ENCODE results near the gene IBSP.

Gene IBSP

GRCh38 chr4:87799301-87800113 is at the start of gene IBSP:
Gene IBSP, plus strand, starts transcription at chr4:87799554. Its CDS starts 2,808 bp downstream, at chr4:87802362.
- DNase-seq (ENCODE audit: low read depth in 2 of 2) = no peak

GRCh38 chr4:87749883-87750282 is 49.5 kb upstream of the IBSP start:
- no peak for DNase-seq (ENCODE audit: low read depth in 2 of 2)

DNA sequence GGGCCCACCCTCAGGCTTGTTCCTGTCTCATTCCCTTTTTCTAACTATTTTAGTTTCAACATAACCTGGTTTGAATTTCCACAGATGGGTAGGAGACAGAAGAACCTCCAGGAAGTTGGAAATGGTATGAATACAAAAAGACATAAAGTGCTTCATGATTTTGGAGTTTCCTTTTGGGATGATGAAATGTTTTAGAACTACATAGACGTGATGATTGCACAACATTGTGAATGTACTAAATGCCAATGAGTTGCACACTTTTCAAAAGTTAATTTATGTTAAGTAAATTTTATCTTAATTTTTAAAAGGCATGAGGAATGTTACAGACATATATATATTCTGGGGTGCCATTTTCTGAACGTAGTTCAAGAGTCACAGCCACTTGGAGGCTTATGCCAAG is 41.1 kb upstream of the IBSP start:
- DNase-seq (ENCODE audit: low read depth in 2 of 2) = no peak

DNA sequence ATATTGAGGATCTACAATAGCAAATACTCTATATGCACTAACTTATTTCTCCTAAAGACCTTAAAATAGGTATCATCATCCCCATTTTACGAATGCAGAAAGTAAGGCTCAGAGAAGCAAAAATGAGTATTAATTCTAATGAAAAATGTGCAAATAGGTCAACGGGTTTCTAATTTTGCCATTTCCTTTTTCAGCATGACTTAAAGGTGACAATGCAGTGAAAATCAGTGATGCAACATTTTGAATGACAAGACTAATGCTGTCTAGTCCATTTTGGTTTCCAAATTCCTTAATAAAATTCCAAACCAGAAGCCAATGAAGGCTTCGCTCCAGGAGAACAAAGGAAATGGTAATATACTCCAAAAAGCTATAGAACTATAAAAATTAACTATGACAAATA is 37.0 kb upstream of the IBSP start:
- no peak for DNase-seq (ENCODE audit: low read depth in 2 of 2)

- DNase-seq (ENCODE audit: low read depth in 2 of 2) = no peak
Observed at GRCh38 chr4:87781569-87781968, 17.8 kb upstream of the IBSP start.

DNA sequence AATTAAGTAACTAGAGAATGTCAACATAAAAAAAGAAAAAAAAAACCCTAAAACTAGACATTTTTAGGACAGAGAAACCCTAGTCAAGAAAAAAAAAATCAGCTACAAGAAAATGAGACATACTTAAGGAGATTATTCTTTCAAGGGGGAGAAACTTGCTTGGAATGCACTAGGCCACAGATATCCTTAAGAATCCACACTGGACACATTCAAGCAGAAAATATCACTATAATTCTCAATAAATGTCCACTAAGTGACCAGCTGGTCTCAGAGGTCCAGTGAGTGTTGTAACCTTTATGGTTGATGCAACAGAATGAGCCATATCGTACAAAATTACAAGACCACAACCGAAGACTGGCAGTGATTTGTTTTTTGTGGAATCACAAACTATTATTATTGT is 15.6 kb upstream of the IBSP start:
- DNase-seq (ENCODE audit: low read depth in 2 of 2) = no peak

DNA sequence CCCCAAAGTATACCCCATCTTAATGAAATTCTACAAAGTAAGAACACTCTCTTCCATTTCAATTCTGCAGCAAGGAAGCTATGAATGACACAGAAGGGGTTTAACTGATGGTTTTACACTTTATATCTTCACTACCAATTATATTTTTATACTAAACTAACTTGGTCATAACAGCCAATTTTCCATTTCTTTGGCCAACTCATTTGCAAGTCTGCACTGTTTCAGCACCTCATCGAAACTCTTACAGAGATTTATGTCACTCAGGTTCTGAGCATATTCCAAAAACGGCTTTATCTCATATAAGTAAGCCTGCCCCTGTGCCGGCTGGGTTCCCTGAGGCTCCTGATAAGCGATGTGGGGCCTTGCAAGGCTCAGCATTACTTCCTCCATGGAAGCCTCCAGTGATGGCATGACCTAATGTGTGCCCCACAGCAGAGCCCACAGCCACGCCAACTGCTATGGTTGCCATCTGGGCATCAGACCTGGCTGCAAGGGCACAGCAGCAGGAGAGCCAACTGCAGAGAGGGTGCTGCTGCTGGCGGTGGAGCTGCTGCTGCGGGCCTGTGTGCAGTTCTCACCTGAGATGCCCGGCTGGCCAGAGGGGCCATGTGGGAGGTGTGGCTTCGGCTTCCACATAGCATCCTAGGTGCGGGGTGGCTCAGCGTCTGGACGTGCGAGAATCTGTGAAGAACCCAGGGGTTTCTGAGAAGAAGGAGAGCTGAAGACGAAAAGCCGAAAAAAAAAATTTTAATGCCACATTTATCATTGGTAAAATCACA is 13.4 kb upstream of the IBSP start:
- no peak for DNase-seq (ENCODE audit: low read depth in 2 of 2)

DNA sequence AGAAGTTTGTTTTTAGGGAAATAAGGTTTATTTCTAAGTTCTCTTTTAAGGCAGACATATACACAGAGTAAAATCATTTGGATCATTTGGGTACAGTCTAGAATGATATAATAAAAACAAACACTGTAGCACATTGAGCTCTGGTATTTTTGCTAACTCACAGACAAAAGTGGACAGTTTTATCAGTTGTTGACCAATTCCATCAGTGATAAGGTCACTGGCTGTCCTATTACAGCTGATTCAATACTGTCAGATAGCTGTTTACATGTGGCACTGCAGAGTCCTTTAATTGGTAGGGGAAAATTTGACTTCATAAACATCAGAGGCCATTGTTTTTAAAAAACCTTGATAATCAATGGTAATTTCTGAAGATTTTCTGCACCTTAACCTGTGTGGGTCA is 3.5 kb downstream of the IBSP start:
- DNase-seq (ENCODE audit: low read depth in 2 of 2) = no peak

DNA sequence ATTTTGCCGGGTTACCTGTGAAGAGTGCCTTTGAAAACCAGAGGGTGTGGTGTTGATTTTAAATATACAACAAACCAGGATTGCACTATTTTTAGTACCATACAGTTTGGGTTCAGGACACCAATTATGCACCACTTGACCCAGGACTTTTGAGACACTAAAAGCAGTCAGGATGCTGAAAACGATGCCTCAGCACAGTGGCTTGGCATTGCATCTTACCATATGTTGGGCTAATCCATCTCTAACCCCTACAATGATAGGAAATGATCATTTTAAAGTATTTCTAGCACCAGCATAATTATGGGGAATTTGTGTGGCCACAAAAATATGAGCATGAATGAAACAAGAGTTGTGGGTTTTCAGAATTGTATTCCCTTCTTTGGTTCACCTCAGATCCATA is 4.1 kb downstream of the IBSP start:
- DNase-seq (ENCODE audit: low read depth in 2 of 2) = no peak

GRCh38 chr4:87804871-87805270 is 5.5 kb downstream of the IBSP start:
- DNase-seq (ENCODE audit: low read depth in 2 of 2) = no peak

DNA sequence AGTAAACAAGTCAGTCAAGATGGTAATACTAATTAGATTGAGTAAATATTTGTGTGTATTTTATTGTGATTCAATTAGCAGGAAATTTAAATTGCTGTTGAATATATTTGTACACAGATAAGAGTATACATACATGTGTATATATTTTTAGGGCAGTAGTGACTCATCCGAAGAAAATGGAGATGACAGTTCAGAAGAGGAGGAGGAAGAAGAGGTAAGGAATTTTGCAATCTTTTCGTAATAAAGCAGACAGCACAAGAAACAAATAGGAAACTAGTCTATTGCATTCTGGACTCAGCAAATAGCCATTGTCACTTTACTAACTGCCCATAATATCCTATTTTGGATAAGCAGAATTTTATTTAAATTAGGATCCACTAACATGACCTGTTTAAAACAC is 6.6 kb downstream of the IBSP start:
- DNase-seq (ENCODE audit: low read depth in 2 of 2) = no peak

DNA sequence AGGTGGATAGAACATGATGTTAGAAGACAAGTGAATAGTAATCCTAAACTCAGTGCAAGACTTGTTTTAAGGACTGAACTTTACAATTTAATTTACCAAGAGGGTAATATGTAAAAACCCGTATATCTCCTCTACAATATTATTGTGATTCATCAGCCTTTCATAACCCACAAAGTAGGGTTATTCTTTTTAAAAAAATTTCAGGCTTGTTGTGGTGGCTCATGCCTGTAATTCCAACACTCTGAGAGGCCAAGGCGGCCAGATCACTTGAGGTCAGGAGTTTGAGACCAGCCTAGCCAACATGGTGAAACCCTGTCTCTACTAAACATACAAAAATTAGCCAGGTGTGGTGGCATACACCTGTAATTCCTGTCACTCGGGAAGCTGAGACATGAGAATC is 7.2 kb downstream of the IBSP start:
- no peak for DNase-seq (ENCODE audit: low read depth in 2 of 2)

DNA sequence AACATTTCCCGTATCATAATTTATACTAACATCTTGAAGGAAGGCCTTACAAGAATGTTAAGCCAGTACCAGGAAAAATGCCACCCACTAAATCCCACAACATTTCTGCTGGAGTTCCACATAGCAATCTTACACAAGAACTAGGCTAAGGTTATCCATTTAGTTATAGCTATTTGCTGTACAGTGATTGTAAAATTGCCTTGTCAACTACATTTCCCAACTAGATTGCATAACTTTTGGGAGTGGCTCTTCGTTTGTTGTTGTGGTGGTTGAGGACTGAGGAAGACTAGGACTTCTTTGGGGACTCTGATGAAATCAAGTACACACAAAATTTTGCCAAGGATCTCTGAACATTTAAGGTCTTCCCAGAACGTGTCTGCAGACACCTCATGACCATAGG is 8.0 kb downstream of the IBSP start:
- no peak for DNase-seq (ENCODE audit: low read depth in 2 of 2)

- no peak for DNase-seq (ENCODE audit: low read depth in 2 of 2)
Observed at GRCh38 chr4:87811977-87812376, 12.6 kb downstream of the IBSP start.

DNA sequence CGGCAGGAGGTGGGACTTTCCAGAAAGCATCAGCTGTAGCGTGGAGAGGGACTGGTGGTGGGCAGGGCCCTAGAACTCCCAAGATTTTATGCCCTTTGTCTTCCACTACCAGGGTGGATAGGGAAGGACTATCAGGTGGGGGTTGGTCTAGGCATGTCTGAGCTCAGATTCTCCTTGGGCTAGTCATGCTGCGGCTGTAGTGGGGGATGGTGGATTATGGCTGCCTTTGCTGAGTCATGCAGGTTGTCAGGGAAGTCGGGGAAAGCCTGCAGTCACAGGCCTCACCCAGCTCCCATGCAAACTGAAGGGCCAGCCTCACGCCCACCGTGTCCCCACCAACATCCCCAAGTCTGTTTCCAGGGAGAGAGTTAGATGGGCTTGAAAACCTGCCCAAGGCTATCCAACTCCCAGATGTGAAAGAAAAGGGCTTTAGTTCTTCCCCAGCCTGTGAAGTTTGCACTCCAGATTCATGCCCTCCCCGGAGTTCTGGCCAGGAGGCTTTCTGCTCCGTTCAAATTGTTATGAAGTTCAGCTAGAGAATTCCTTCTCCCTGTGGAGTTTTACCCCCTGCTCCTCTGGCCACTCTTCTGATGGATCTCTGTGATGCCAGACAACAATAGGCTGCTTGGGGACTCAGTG is 20.0 kb downstream of the IBSP start:
- no peak for DNase-seq (ENCODE audit: low read depth in 2 of 2)

- DNase-seq (ENCODE audit: low read depth in 2 of 2) = no peak
Observed at GRCh38 chr4:87823200-87823599, 23.8 kb downstream of the IBSP start.

GRCh38 chr4:87823724-87824123 is 24.4 kb downstream of the IBSP start:
- no peak for DNase-seq (ENCODE audit: low read depth in 2 of 2)

- DNase-seq (ENCODE audit: low read depth in 2 of 2) = no peak
Observed at GRCh38 chr4:87824352-87824751, 25.0 kb downstream of the IBSP start.

- DNase-seq (ENCODE audit: low read depth in 2 of 2) = no peak
Observed at GRCh38 chr4:87832669-87833068, 33.3 kb downstream of the IBSP start, which contains the start of gene MEPE. Gene MEPE, plus strand, starts transcription at chr4:87832969. Its CDS starts 1,746 bp downstream, at chr4:87834715.

DNA sequence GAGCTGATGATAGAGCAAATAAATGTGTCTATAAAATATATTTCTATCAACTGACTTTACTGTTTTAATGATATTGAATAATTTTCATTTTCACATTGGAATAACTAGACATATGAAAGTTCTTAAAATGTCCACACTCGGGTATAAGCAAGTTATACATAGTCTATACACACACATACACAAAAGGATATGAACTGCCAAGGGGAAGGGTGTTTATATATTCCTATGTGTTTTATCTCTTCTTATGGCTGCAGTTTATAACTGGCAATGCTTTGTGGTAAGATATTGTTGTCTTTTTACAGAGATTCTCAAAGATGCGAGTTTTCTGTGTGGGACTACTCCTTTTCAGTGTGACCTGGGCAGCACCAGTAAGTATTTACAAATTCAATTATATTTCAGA is 35.0 kb downstream of the IBSP start:
- DNase-seq (ENCODE audit: low read depth in 2 of 2) = no peak

GRCh38 chr4:87835197-87835596 is 35.8 kb downstream of the IBSP start:
- DNase-seq (ENCODE audit: low read depth in 2 of 2) = no peak

GRCh38 chr4:87835743-87836142 is 36.4 kb downstream of the IBSP start:
- DNase-seq (ENCODE audit: low read depth in 2 of 2) = no peak

- no peak for DNase-seq (ENCODE audit: low read depth in 2 of 2)
Observed at GRCh38 chr4:87838205-87838604, 38.9 kb downstream of the IBSP start.
